ENCODE data around the gene TFAP2C.

GRCh38 chr20:56637576-56637975, 8.5 kb downstream of the TFAP2C start:
- TF ChIP-seq CTCF (IDR thresholded peaks at IDR 0.05 in 2 of 3, conservative IDR thresholded peaks at IDR 0.05 in 1 of 3; ENCODE audit: borderline replicate concordance in 1 of 3, insufficient read depth in 1 of 3, low read depth in 2 of 3, low read length in 2 of 3) (no peak), POLR2A (IDR thresholded peaks at IDR 0.05; ENCODE audit: borderline replicate concordance, extremely low read depth, insufficient read depth, insufficient read length) (no peak), SRF (IDR thresholded peaks at IDR 0.05; ENCODE audit: low read depth) (no peak), REST (IDR thresholded peaks at IDR 0.05; ENCODE audit: low read depth) (no peak), EZH2phosphoT487 (IDR thresholded peaks at IDR 0.05; ENCODE audit: borderline replicate concordance) (no peak), MAX (IDR thresholded peaks at IDR 0.05) (no peak), EZH2 (IDR thresholded peaks at IDR 0.05) (no peak), ZNF274 (IDR thresholded peaks at IDR 0.05; ENCODE audit: low read depth, low read length) (no peak), POLR2AphosphoS5 (IDR thresholded peaks at IDR 0.05; ENCODE audit: low read depth, low read length) (no peak), TCF7L2 (IDR thresholded peaks at IDR 0.05; ENCODE audit: borderline replicate concordance, extremely low read depth, insufficient read depth, insufficient read length) (no peak)
